Measurements from ENCODE around the gene MARK4.
"Not testable (repeated sequence)": the region's sequence is repeated elsewhere in the genome, so short reads cannot be mapped to it uniquely, and the experiment has no call there.

The MARK4 gene

DNA sequence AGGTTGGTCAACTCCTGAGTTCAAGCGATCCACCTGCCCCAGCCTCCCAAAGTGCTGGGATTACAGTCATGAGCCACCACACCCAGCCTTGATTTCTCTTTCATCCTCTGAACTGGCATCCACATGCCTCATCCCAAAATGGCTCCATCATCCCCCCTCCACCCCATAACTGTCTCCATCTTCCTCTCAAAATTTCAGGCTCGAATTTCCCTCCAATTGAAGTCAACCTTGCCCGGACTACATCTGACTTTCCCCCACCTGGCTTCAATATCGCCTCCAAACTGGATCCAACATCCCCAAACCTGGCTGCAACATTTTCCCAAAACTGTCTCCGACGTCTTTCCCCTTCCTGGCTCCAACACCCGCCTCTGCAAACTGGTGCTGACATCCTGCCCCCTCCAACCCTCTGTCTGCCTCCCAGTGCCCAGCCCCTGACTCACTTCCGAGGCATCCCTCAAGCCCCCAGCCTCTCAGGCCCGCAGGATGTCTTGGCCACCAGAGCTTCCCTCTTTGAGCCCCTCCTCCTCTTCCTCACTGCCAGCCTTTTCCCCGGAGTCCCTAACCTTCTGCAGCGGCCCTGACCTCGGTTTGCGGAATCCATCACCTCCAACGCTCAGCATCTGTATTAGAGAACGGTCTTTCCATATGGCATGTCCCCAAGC lies 6.8 kb upstream of the MARK4 start:
- DNase-seq, result no peak

DNA sequence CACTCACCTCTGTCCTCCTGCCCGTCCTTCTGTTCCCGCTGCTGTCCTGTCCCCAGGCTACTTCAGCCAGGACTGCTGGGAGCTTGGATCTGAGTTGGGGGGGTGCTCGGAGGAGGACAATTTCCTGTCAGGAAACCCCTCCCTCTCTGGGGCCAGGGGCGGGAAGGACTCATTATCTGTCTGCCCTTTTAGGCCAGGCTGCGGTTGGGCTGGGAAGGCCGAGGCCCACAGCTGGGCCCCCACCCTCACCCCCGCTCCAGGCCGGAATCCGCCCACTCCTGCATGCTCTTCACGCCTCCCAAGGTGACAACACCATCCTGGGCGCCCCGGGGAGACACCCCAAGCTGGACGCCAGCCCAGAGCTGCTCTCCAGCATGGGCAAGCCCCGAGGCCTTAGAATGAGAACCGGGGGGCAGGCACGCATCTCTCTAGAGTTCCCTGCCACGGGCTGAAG lies 5.7 kb upstream of the MARK4 start, which contains the start of gene EXOC3L2:
Gene EXOC3L2 (minus strand): TSS at position 74 of the 454 bp plus-strand sequence. CDS start 6,362 bp downstream, outside the sequence.
- no peak for DNase-seq

DNA sequence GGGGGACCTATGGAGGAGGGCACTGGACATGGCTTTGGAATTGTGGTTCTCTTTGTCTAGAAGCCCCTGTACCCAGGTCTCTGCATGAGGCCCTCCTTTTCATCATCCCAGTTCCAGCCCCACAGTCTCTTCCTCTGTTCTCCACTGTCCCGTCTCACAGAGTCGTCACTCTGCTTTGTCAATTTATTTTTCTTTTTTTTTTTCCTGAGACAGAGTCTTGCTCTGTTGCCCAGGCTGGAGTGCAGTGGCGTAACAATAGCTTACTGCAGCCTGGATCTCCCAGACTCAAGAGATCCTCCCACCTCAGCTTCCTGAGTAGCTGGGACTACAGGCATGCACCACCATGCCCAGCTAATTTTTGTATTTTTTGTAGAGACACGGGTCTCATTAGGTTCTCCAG lies 5.2 kb upstream of the MARK4 start:
- no peak for DNase-seq

DNA sequence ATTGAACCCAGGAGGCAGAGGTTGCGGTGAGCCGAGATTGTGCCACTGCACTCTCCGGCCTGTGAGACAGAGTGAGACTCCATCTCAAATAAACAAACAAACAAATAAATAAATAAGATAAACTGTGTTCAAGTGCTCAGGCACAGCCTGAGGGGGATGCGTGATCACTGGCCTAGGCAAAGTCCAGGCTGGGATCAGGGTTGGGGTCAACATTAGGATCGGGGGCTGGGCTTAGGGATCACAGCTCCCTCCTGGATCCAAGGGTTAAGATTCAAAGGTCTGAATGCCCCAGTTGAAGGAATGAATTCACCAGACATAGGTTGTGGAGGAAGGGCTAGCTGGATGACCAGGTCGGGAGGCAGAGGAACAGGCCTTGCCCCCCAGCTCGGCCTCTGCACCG lies 3.9 kb upstream of the MARK4 start:
- DNase-seq, result no peak

DNA sequence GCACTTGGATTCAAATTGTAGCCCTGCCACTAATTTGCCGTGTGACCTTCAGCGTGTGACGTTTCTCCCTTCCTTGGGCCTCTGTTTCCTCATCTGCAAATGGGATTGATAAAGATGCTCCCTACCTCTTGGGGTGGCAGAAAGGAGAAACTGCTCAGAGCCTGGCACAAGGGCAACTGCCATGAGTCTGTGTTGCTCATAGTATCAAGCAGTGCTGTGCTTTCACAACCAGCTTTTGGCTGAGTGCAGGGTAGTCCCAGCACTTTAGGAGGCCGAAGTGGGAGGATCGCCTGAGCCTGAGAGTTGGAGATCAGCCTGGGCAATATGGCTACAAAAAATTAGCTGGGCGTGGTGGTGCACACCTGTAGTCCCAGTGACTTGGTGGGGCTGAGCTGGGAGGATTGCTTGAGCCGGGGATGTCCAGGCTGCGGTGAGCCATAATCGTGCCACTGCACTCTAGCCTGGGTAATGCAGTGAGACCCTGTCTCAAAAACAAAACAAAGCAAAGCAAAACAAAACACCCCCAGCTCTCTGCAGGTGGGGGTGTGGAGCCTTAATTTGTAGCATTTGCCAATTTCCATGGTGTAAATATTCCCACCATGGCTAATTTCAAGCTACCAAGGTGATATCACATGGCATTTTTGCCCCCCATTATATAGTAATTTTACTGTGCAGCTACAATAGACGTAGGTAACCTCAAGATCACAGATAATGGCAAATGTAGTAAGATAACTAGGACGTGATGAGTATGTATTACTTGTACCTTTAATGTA lies 1.6 kb upstream of the MARK4 start:
- DNase-seq, result no peak

DNA sequence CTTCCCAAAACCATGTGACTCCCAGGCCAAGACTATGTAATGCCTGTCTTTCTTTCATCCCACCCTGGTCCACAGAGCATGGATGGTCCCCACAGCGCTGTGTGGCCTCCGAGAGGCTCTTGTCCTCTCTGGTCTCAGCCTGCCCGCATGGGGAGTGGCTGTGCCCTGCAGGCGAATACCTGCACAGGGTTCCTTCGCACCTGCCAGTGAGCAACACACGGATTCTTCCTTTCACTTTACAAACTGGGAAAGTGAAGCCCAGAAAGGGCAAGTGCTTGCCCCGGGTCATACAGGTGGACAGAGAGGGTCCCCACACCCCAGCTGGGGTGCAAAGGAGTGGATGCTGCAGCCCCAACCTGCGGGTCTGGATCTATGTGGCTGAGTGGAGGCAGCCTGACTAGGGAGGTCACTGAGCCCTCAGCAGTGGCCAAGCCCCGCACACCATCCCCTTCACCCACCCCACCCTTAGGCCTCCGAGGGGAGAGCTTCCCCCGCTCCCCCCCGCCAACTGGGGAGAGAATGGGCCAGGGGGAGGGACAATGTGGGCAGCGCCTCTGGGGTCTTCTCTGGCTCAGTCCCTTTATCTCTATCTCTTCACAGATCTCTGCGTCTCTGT lies 747 bp upstream of the MARK4 start:
- DNase-seq, result no peak

DNA sequence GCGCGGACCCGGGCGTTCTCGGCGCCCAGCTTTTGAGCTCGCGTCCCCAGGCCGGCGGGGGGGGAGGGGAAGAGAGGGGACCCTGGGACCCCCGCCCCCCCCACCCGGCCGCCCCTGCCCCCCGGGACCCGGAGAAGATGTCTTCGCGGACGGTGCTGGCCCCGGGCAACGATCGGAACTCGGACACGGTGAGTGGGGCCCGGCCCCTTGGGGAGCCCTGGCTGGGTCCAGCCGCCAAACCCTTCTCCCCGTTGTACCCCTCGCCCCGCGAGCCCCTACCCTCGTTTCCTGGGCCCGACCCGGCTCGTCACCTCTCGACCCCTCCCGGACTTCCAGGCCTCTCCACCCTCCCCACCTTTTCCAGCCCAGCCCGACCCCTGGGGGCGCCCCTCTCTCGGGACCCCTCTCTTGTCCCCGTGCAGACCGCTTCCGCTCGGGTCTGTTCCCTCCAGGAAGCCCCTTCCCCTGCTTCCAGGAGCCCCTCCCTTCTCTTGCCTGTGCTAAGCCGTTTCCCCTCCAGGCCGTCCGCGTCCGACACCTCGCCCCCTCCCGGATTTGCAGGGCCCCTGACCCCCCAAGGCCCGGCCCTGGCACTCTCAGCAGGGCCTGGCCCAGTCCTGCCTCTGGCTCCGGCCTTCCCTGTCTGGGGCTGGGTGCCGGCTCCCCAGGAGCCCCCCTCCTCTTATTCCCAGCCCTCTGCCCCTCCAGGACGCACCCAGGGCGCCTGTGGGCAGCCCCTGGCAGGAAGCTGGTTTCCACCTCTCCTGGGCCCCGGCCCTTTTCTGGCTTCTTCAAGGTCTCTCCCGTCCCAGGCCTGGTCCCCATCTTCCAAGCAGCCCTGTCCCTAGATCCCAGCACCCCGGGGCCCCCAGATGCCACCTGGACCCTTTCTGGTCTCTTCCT lies 632 bp downstream of the MARK4 start:
- DNase-seq, result no peak

DNA sequence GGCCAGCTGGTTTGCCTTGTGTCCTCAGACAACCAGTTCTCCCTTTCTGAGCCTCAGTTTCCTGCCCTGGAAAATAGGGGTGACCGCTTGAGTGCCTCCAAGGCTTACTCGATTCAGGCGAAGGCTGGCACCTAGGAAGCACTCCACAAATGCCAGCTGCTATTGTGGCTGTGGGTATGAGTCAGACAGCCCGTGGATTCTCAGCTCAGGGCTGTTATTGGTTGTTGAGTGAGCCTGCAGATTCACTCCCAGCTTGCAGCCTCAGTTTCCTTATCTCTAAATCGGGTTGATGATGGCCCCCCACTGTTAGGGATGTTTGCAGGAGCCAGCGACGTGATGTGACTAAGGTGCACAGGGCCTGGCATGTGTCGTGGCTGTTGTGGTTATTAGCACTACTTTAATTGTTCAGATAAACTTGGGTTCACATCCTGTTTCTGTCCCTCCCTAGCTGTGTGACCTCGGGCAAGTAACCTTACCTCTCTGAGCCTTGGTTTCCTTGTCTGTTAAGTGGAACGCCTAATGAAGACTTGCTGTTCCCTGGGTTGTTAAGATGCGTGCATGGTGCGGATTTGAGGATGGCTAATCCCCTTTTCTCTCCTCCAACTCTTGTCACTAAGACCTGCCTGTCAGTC lies 2.4 kb downstream of the MARK4 start:
- no peak for DNase-seq

DNA sequence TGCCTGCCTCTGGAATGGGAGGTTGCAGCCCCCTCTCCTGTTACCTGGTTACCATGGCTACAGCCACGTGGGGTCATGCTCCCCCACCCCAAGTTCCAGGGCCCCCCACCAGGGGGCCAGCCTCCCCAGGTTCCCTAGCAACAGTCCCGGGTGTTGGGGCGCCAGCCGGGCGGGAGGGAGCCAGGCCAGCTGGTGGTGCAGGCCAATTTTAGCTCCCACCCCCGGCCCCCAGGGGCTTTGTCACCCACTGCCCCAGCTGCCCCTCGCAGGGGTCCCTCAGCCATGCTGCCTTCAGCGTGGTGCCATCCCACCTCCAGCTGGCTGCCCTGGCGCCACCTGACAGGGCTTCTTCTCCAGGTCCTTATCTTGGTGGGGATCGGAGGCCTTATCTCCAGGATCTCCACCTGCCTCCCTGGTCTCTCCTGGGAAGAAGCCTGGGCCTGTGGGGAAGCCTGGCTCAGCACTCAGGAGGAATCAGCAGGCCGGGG lies 3.0 kb downstream of the MARK4 start:
- no peak for DNase-seq

DNA sequence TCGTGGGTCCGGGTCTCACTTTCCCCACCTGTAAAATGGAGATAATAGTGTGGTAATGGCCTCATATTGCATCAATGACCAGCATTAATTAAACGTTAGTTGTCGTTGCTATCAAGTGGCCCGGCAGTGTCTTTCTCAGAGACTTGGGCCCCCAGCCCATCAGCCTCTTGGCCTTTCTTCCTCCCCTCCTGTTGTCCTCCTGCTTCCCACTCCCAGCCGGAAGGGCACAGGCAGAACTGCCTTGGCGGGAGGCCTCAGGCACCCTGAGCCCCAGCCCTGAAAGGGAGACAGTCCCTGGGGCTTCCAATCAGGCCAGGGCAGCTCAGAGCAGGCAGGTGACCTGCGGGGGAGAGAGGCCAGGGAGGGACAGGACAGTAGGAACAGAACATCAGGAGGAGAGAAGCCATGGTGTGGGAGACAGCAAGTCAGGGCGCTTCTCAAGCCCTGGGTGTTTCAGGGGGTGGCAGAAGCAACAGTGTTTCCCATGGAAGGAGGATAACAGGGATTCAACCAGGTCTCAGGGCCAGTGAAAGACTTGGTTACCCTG lies 4.6 kb downstream of the MARK4 start:
- no peak for DNase-seq

DNA sequence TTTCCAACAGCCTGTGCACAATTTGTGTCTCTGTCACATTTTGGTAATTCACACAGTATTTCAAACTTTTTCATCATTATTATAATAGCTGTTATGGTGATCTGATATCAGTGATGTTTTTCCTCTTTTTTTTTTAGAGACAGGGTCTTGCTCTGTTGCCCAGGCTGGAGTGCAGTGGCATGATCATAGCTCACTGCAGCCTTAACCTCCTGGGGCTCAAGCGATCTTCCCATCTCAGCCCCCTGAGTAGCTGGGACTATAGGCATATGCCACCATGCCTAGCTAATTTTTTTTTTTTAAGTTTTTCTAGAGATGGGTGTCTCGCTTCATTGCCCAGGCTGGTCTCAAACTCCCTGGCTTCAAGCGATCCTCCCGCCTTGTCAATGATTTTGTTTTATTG lies 5.8 kb downstream of the MARK4 start:
- DNase-seq, result no peak

DNA sequence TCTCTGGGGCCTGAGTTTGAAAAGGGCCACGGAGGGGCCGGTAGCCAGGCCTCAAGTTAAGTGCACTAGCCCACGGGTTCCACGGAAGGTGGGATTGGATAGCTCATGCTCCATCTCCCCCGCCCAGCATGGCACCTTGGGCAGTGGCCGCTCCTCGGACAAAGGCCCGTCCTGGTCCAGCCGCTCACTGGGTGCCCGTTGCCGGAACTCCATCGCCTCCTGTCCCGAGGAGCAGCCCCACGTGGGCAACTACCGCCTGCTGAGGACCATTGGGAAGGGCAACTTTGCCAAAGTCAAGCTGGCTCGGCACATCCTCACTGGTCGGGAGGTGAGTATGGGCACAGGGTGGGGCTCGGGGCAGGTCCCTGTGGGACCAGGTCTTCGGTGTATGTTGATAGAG lies 7.8 kb downstream of the MARK4 start:
- no peak for DNase-seq

DNA sequence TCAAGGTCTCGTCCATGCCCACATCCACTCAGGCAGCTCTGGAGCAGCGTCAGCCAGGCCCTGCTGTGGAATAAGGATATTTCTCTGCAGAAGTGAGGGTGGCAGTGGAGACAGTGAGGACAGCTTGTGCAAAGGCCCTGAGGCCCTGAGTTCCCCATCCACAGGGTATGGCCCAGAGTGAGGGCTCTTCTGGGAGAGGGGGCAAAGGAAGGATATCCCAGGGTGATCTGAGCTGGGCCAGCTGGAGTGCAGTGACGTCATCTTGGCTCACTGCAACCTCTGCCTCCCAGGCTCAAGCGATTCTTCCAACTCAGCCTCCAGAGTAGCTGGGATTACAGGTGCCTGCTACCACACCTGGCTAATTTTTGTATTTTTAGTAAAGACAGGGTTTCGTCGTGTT lies 11.5 kb downstream of the MARK4 start:
- no peak for DNase-seq

DNA sequence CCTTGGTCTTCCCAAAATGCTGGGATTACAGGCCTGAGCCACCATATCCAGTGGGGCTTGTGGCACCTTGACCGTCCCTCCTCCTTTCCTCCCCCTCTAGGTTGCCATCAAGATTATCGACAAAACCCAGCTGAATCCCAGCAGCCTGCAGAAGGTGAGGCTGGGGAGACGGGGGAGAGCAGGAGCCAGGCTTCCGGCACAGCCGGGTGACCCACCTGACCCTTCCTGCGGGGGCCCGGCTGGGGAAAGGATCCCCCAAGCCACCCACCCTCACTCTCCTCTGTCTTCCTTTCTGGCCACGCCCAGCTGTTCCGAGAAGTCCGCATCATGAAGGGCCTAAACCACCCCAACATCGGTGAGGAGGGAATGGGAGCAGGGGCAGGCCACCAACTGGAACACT lies 11.9 kb downstream of the MARK4 start:
- no peak for DNase-seq

DNA sequence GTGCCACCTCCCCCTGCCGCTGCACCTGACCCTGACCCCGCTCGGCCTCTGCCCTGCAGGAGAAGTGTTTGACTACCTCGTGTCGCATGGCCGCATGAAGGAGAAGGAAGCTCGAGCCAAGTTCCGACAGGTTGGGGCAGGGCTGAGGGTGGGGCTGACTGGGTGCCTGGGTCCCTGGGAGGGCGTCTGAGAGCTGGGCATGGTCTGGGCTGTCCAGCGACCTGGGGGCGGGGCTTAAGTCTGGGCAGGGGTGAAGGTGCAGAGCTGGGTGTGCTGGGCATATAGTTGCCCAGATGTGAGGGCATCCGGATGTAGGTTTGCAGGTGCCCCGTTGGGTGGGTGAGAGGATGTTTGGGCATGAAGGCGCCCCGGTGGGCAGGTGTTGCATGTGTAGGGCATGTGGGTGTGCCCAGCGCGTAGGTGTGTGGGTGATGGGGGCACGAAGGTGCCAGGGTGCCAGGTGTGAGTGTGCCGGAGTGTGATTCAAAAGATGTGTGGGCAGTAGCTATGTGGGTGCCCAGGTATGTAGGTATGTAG lies 13.8 kb downstream of the MARK4 start:
- DNase-seq, result no peak

DNA sequence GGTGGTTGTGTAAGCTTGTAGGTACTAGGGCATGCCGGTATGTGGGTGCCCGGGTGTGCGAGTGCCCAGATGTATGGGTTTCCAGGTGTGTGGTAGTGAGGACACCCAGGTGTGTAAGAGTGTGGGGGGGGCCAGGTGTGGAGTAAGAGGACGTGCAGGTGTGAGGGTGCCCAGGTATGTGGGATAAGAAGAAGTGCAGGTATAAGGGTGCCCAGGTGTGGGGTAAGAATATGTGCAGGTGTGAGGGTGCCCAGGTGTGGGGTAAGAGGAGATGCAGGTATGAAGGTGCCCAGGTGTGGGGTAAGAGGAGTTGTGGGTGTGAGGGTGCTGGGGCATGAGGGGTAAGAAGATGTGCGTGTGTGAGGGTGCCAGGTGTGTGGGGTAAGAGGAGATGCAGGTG lies 14.3 kb downstream of the MARK4 start:
- DNase-seq, result no peak

DNA sequence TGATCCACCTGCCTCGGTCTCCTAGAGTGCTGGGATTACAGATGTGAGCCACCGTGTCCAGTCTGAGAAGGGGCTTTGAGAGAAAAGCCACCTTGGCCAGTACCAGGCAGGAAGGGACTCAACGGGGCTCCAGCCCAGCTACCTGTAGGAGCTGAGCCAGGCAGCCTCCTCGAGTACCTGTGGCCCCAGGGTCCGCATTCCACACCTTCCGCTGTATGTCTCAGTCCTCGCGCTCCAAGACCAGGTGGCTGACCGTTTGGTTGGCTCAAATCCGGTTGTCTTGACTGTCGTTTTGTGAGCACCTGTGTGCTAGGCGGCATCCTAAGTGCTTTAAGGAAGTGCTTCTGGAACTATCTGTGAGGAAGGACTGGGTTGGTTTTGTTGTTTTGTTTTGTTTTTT lies 16.2 kb downstream of the MARK4 start:
- DNase-seq, result no peak

DNA sequence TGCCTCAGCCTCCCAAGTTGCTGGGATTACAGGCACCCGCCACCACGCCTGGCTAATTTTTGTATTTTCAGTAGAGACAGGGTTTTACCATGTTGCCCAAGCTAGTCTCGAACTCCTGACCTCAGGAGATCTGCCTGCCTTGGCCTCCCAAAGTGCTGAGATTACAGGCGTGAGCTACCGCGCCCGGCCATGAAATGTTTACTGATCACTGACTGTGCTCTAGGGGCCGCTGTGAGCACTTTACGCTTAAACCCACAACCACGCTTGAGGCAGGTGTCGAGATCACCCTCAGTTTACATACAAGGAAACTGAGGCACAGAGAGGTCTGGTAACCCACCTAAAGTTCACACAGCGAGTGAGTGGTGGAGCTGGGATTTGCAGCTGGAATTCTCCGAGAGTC lies 18.9 kb downstream of the MARK4 start:
- DNase-seq, result not testable (repeated sequence)

DNA sequence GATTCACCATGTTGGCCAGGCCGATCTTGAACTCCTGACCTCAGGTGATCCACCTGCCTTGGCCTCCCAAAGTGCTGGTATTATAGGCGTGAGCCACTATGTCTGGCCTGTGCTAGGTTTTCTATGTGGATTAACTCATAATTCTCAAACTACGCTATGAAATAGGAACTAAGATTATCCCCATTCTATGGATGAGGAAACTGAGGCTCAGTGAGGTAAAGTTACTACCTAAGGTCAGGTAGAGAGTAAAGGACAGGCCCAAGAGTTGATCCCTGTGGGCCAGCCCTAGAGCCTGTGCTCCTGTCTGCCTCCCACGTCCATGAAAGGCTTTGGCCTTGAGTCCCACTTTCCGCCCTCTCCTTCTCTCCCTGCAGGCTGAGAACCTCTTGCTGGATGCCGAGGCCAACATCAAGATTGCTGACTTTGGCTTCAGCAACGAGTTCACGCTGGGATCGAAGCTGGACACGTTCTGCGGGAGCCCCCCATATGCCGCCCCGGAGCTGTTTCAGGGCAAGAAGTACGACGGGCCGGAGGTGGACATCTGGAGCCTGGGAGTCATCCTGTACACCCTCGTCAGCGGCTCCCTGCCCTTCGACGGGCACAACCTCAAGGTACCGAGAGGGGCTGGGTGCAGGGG lies 20.1 kb downstream of the MARK4 start:
- DNase-seq, result no peak

DNA sequence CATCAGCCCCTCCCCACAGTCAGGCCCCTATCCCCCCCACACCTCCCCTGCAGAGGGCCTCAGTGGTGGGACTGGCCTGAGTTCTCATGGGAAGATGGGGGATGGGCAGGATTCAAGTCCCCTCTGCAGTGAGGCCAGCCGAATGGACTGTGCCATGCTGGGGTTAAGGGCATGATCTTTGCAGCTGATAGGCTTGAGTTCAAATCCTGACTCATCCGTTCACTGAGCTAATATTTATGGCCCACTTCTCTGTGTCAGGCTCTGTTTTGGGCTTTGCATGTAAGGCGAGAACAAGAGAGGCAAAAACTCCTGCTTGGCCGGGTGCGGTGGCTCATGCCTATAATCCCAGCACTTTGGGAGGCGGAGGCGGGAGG lies 20.7 kb downstream of the MARK4 start:
- DNase-seq, result no peak

DNA sequence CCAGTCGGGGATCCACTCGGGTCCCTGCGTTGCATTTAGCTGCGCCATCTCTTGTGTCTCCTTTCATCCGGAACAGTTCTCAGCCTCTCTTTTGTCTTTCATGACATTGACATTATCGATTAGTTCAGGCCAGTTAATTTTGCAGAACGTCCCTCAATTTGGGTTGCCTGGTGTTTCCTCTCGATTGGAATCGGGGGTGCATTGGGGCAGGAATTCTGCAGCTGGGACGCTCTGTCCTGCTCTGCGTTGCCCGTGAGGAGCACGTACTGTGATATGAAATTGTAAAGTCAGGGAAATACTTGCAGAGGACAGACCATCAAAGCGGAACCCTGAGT lies 22.4 kb downstream of the MARK4 start:
- no peak for DNase-seq

Measured in activated gamma-delta T cell (primary cell).